A549 (cell line): ENCODE results near the gene IL3RA. TPM values are rescaled to one million over a fixed set of nuclear protein-coding genes. Genes with fewer than 3 reads are reported as not detected.

Experiments used
- ATAC-seq, 2 experiments: fragments of 200-7000 bp in 1 of 2; fragments of >200 bp in 1 of 2; cut with Nextera tagmentation in 1 of 2; cut with Tn5 transposase in 1 of 2; 3 replicates each; pipeline versions ENCODE4 v1.8.0 to v1.9.1; 2018 to 2020; ENCODE audit warnings: mild to moderate bottlenecking in 1 of 2, moderate library complexity in 1 of 2
- CTCF ChIA-PET: fragments of 300-600 bp; sonication (Branson Sonifier 250); formaldehyde crosslinking; extraction: SDS; loops from one replicate; lab custom pipeline; 2021; ENCODE audit warnings: antibody characterized with exemption, inconsistent platforms; lab: Yijun Ruan, JAX
- POLR2A ChIA-PET: fragments of 350-600 bp; formaldehyde crosslinking; extraction: SDS; loops from one replicate; lab custom pipeline; 2021; ENCODE audit warnings: antibody characterized with exemption, inconsistent platforms; lab: Yijun Ruan, JAX
- DNase-seq, 2 experiments: peaks; one replicate each; pipeline versions ENCODE4 v3.0.0 to v3.0.0-alpha.2; 2011 to 2016; ENCODE audit warnings: low read depth in 1 of 2, low spot score in 1 of 2
- FAIRE-seq: peaks from 2 replicates; lab custom pipeline; 2011; peaks lifted over from hg19 to GRCh38; lab: Jason Lieb, UNC
- H3K27ac ChIP-seq, 2 experiments: fragments of >200 bp; sonication (Bioruptor Twin); formaldehyde crosslinking; 3 replicates each; pipeline ENCODE4 v1.5.1; 2016 to 2017
- H3K4me1 ChIP-seq: fragments of >200 bp; sonication (Bioruptor Twin); formaldehyde crosslinking; 3 replicates; pipeline ENCODE4 v1.6.1; 2016
- H3K4me2 ChIP-seq: fragments of >200 bp; sonication (Bioruptor Twin); formaldehyde crosslinking; 3 replicates; pipeline ENCODE4 v1.6.1; 2016
- H3K4me3 ChIP-seq: fragments of >200 bp; sonication (Bioruptor Twin); formaldehyde crosslinking; 3 replicates; pipeline ENCODE4 v1.5.1; 2016
- H3K9me3 ChIP-seq: fragments of >200 bp; sonication (Bioruptor Twin); formaldehyde crosslinking; 3 replicates; pipeline ENCODE4 v1.6.1; 2016
- BCL3 ChIP-seq: fragments of >200 bp; sonication (Bioruptor Twin); formaldehyde crosslinking; IDR thresholded peaks from 3 replicates; pipeline ENCODE4 v1.6.1; 2016
- BHLHE40 ChIP-seq: IDR thresholded peaks from 2 replicates; pipeline ENCODE4 v1.6.1; 2012; ENCODE audit warnings: low read depth, low read length, inconsistent platforms
- CBX8 ChIP-seq: fragments of 200-600 bp; sonication (generic); IDR thresholded peaks from 2 replicates; pipeline ENCODE4 v1.6.1; 2016
- CEBPB ChIP-seq, 2 experiments: fragments of >200 bp in 1 of 2; sonication (Bioruptor Twin) in 1 of 2; formaldehyde crosslinking in 1 of 2; IDR thresholded peaks; 2 replicates each; pipeline ENCODE4 v1.6.1; 2012 to 2016
- EP300 ChIP-seq, 2 experiments: fragments of >200 bp; sonication (Bioruptor Twin); formaldehyde crosslinking; IDR thresholded peaks; 2 replicates in 1 of 2; 3 replicates in 1 of 2; pipeline ENCODE4 v1.6.1; 2016 to 2017
- ESRRA ChIP-seq: fragments of 150-350 bp; IDR thresholded peaks from 2 replicates; pipeline ENCODE4 v1.6.1; 2014; ENCODE audit warnings: mild to moderate bottlenecking, low read length, borderline replicate concordance
- FOSL2 ChIP-seq, 2 experiments: fragments of 450-650 bp in 1 of 2; fragments of >200 bp in 1 of 2; sonication (Bioruptor Twin) in 1 of 2; formaldehyde crosslinking; IDR thresholded peaks; 2 replicates each; pipeline versions ENCODE4 v1.5.0 to v1.6.1; 2016 to 2020; ENCODE audit warnings: mild to moderate bottlenecking in 1 of 2, moderate library complexity in 1 of 2
- HDAC2 ChIP-seq: fragments of 200-600 bp; sonication (generic); IDR thresholded peaks from 2 replicates; pipeline ENCODE4 v1.6.1; 2016
- HEYL ChIP-seq: fragments of 250-450 bp; sonication (Bioruptor Pico); IDR thresholded peaks from 2 replicates; pipeline ENCODE4 v1.8.0; 2021; ENCODE audit warnings: mild to moderate bottlenecking, moderate library complexity
- HOXA7 ChIP-seq: fragments of 250-450 bp; sonication (Bioruptor Pico); IDR thresholded peaks from 2 replicates; pipeline ENCODE4 v1.5.0; 2020; ENCODE audit warnings: mild to moderate bottlenecking, moderate library complexity
- JUN ChIP-seq, 2 experiments: fragments of >200 bp; sonication (Bioruptor Twin); formaldehyde crosslinking; IDR thresholded peaks; 2 replicates in 1 of 2; 3 replicates in 1 of 2; pipeline ENCODE4 v1.6.1; 2016 to 2017
- KDM1A ChIP-seq: fragments of 200-600 bp; sonication (generic); IDR thresholded peaks from 2 replicates; pipeline ENCODE4 v1.6.1; 2016; ENCODE audit warnings: low read depth, mild to moderate bottlenecking
- KDM5A ChIP-seq: fragments of 200-600 bp; sonication (generic); IDR thresholded peaks from 2 replicates; pipeline ENCODE4 v1.6.1; 2016; ENCODE audit warnings: antibody characterized with exemption, mild to moderate bottlenecking
- MAFK ChIP-seq: fragments of 450-650 bp; IDR thresholded peaks from 2 replicates; pipeline ENCODE4 v1.6.1; 2014; ENCODE audit not compliant: partially characterized antibody
- MYC ChIP-seq: IDR thresholded peaks from 2 replicates; pipeline ENCODE4 v1.6.1; 2012; ENCODE audit warnings: mild to moderate bottlenecking, inconsistent platforms, low read length, improper control_type of control experiment, borderline replicate concordance
- NFE2L2 ChIP-seq: fragments of 150-350 bp; conservative IDR thresholded peaks from 2 replicates; pipeline ENCODE4 v1.6.1; 2014; ENCODE audit warnings: low read length
- NR3C1 ChIP-seq: fragments of >200 bp; sonication (Bioruptor Twin); formaldehyde crosslinking; IDR thresholded peaks from 3 replicates; pipeline ENCODE4 v1.6.1; 2017
- POLR2AphosphoS2 ChIP-seq: conservative IDR thresholded peaks from 2 replicates; pipeline ENCODE4 v1.6.1; 2012; ENCODE audit warnings: low read length, improper control_type of control experiment, inconsistent platforms
- RFX5 ChIP-seq: fragments of 450-650 bp; IDR thresholded peaks from 2 replicates; pipeline ENCODE4 v1.7.1; 2014; ENCODE audit warnings: antibody characterized with exemption, mild to moderate bottlenecking, moderate library complexity
- SMC3 ChIP-seq: fragments of >200 bp; sonication (Bioruptor Twin); formaldehyde crosslinking; IDR thresholded peaks from 3 replicates; pipeline ENCODE4 v1.6.1; 2018; ENCODE audit warnings: inconsistent platforms
- SREBF2 ChIP-seq: fragments of 450-650 bp; IDR thresholded peaks from 2 replicates; pipeline ENCODE4 v1.6.1; 2014; ENCODE audit warnings: mild to moderate bottlenecking, moderate library complexity
- TFCP2L1 ChIP-seq: fragments of 250-450 bp; sonication (Bioruptor Pico); IDR thresholded peaks from 2 replicates; pipeline ENCODE4 v1.5.0; 2021; ENCODE audit warnings: mild to moderate bottlenecking
- TP53 ChIP-seq: fragments of 250-450 bp; sonication (Bioruptor Pico); IDR thresholded peaks from 2 replicates; pipeline ENCODE4 v1.5.0; 2021; ENCODE audit warnings: mild to moderate bottlenecking, moderate library complexity
- USF2 ChIP-seq: fragments of 450-650 bp; IDR thresholded peaks from 2 replicates; pipeline ENCODE4 v1.6.1; 2014; ENCODE audit warnings: antibody characterized with exemption
- ZFP36 ChIP-seq: fragments of 450-650 bp; IDR thresholded peaks from 2 replicates; pipeline ENCODE4 v1.6.1; 2014; ENCODE audit warnings: borderline replicate concordance; ENCODE audit not compliant: partially characterized antibody
- ZSCAN20 ChIP-seq: fragments of 250-450 bp; sonication (Bioruptor Pico); IDR thresholded peaks from 2 replicates; pipeline ENCODE4 v1.8.0; 2022; ENCODE audit warnings: mild to moderate bottlenecking, moderate library complexity
- WGBS: methylation state at CpG from one replicate; pipeline ENCODE4 v1.1.6; 2017; ENCODE audit errors: missing lambda C conversion rate; 5-methylcytosine and 5-hydroxymethylcytosine counted together
- polyA plus RNA-seq, 4 experiments: library from polyadenylated mRNA; depleted of rRNA in 3 of 4; stranded (reverse); fragments of >200 nt; fragmentation: RNase III in 1 of 4; extraction: RNeasy Plus Mini Kit Qiagen cat#74134 plus additional on column Dnase treatment in 1 of 4; gene quantifications; 2 replicates in 3 of 4; 3 replicates in 1 of 4; pipeline ENCODE4 v1.2.3, GENCODE V29; 2011 to 2017
- TF ChIP-seq, protein P1 (sequence below): IDR thresholded peaks from 2 replicates; pipeline ENCODE4 v1.6.1; 2012
- TF ChIP-seq, protein P2 (sequence below): fragments of 200-600 bp; sonication (generic); IDR thresholded peaks from 2 replicates; pipeline ENCODE4 v1.6.1; 2016; ENCODE audit warnings: antibody characterized with exemption, mild to moderate bottlenecking, moderate library complexity
- TF ChIP-seq, protein P3 (sequence below): fragments of 250-450 bp; sonication (Bioruptor Pico); IDR thresholded peaks from 2 replicates; pipeline ENCODE4 v1.5.0; 2020; ENCODE audit warnings: low read depth, mild to moderate bottlenecking, moderate library complexity

The IL3RA gene
- polyA plus RNA-seq, 2 of the 4 experiments (the other 2 are of a cell fraction) = 0.31 TPM; not detected in 1

DNA sequence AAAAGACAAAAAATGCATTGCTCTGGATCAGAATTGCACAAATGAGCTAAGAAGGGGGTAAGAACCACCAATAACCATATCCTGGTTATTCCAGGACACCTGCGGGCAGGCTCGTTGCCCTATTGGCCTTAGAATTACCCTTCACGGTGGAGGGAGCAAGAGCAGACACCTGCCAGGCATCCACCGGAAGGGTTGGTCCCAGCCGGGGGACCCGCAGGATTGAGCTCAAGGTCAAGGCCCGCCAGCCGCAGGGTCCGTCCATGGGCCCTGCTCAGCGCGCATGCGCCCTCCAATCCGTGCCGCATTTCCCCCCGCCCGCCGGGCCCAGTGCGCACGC, 54.8 kb downstream of the IL3RA start:
- 0% methylated on average over 5 of the region's 19 CpGs for WGBS
- FAIRE-seq (peak; percentile 70), DNase-seq (peak in 1 of 2 experiments; percentile 86), ATAC-seq (peak; percentile 32 to 60; a peak in 5 of 6 replicates)
- H3K4me3 ChIP-seq = peak overlapping the region; percentile 96
- no peaks in the 10 kb centered on the region for H3K9me3 ChIP-seq
- CTCF ChIA-PET = no interaction called here
- TF ChIP-seq, protein P1, sequence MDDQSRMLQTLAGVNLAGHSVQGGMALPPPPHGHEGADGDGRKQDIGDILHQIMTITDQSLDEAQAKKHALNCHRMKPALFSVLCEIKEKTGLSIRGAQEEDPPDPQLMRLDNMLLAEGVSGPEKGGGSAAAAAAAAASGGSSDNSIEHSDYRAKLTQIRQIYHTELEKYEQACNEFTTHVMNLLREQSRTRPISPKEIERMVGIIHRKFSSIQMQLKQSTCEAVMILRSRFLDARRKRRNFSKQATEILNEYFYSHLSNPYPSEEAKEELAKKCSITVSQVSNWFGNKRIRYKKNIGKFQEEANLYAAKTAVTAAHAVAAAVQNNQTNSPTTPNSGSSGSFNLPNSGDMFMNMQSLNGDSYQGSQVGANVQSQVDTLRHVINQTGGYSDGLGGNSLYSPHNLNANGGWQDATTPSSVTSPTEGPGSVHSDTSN = no peak; the same call in 1 of the 2 replicates
- TF ChIP-seq TFCP2L1 (no peak), MAFK (no peak), RFX5 (no peak), MYC (no peak), BHLHE40 (no peak)
- H3K4me1 ChIP-seq = peaks cover 42% of the 10 kb centered on the region
- POLR2A ChIA-PET = no interaction called here
- H3K4me2 ChIP-seq = peak overlapping the region; percentile 95
- peak overlapping the region; percentile 100 for H3K27ac ChIP-seq

DNA sequence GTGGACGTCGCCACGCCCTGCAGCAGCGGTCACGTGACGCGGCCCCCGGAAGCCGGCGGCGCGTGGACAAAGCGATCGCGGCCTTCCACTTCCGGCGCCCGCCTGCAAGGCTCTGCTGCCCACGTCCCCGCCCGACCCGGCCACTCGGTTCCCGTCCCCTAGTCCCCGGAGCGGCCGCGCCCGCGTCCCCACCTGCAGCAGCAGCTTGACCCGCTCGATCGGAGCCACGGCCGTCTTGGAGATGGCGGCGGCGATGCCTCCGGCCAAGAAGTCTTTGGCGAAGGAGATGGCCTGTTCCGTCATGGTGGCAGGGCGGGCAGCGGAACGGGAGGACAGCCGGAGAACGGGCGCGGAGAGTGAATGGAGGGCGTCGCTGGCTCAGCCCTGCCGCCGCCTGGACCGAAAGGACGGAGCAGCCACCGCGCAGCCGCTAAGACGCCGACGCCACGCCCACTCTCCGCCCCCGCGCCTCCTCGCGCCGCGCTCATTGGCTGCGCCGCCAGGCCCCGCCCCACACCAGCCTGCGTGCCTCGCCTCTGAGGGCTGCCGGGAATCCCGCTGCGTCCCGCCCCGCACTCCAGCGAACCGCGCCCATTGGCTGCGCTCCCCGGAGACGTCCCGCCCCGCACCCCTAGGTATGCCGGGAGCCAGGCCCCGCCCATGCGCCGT, 55.3 kb downstream of the IL3RA start, which contains the start of gene SLC25A6:
TSS of gene SLC25A6 (minus strand) at position 407 of the 669 bp plus-strand sequence. CDS start at position 303, 104 bp downstream.
- peak; percentile 91 to 98 for DNase-seq
- peak within 1 kb of the TSS; percentile 96 for H3K4me3 ChIP-seq
- WGBS = under 1% methylated on average over 19 of the region's 90 CpGs
- H3K9me3 ChIP-seq = no peaks in the 10 kb centered on the region
- peak within 1 kb of the TSS; percentile 100 for H3K27ac ChIP-seq
- peak; percentile 13 for FAIRE-seq
- H3K4me1 ChIP-seq = peaks cover 42% of the 10 kb centered on the region
- H3K4me2 ChIP-seq = peak within 1 kb of the TSS; percentile 95
- ChIA-PET CTCF (no interaction called here), POLR2A (no interaction called here)
- ATAC-seq = peak; percentile 86 to 94
- no peak; the same call in 1 of the 2 replicates for TF ChIP-seq POLR2AphosphoS2
- TF ChIP-seq KDM5A = 0 out of 2 replicates have a peak, but pooled peaks have one; percentile 30
- no peak for TF ChIP-seq EP300 (IDR thresholded peaks at IDR 0.05)
- TF ChIP-seq NFE2L2 = no peak
- TF ChIP-seq HOXA7 (CRISPR knock-in tag) = 0 out of 2 replicates have a peak, but pooled peaks have one; percentile 77
- TF ChIP-seq ZFP36 = no peak
- TF ChIP-seq BCL3 = peak; percentile 84
- TF ChIP-seq USF2 = peak; percentile 98
- no peak for TF ChIP-seq SREBF2
- no peak for TF ChIP-seq CBX8
- TF ChIP-seq ESRRA = no peak
- TF ChIP-seq RFX5 = no peak
- TF ChIP-seq FOSL2 (IDR thresholded peaks at IDR 0.05) = no peak
- no peak for TF ChIP-seq FOSL2 (CRISPR knock-in tag; IDR thresholded peaks at IDR 0.05)
- peak; percentile 68 for TF ChIP-seq BHLHE40
- TF ChIP-seq, protein P2, sequence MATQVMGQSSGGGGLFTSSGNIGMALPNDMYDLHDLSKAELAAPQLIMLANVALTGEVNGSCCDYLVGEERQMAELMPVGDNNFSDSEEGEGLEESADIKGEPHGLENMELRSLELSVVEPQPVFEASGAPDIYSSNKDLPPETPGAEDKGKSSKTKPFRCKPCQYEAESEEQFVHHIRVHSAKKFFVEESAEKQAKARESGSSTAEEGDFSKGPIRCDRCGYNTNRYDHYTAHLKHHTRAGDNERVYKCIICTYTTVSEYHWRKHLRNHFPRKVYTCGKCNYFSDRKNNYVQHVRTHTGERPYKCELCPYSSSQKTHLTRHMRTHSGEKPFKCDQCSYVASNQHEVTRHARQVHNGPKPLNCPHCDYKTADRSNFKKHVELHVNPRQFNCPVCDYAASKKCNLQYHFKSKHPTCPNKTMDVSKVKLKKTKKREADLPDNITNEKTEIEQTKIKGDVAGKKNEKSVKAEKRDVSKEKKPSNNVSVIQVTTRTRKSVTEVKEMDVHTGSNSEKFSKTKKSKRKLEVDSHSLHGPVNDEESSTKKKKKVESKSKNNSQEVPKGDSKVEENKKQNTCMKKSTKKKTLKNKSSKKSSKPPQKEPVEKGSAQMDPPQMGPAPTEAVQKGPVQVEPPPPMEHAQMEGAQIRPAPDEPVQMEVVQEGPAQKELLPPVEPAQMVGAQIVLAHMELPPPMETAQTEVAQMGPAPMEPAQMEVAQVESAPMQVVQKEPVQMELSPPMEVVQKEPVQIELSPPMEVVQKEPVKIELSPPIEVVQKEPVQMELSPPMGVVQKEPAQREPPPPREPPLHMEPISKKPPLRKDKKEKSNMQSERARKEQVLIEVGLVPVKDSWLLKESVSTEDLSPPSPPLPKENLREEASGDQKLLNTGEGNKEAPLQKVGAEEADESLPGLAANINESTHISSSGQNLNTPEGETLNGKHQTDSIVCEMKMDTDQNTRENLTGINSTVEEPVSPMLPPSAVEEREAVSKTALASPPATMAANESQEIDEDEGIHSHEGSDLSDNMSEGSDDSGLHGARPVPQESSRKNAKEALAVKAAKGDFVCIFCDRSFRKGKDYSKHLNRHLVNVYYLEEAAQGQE = no peak
- TF ChIP-seq HDAC2 = no peak
- TF ChIP-seq TFCP2L1 = peak; percentile 87
- TF ChIP-seq, protein P3, sequence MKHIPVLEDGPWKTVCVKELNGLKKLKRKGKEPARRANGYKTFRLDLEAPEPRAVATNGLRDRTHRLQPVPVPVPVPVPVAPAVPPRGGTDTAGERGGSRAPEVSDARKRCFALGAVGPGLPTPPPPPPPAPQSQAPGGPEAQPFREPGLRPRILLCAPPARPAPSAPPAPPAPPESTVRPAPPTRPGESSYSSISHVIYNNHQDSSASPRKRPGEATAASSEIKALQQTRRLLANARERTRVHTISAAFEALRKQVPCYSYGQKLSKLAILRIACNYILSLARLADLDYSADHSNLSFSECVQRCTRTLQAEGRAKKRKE (CRISPR knock-in tag) = no peak
- no peak for TF ChIP-seq NR3C1
- peak; percentile 94 to 97 for TF ChIP-seq JUN (IDR thresholded peaks at IDR 0.05)
- no peak for TF ChIP-seq HEYL (CRISPR knock-in tag)
- TF ChIP-seq CEBPB (IDR thresholded peaks at IDR 0.05) = no peak
- TF ChIP-seq MAFK = no peak
- TF ChIP-seq SMC3 = no peak
- TF ChIP-seq TP53 = peak; percentile 85
- 0 out of 2 replicates have a peak, but pooled peaks have one; percentile 49 for TF ChIP-seq ZSCAN20 (CRISPR knock-in tag)
- no peak for TF ChIP-seq KDM1A
